Measurements from ENCODE around the gene GAL.

The GAL gene

GRCh38 chr11:68683121-68683520 is 1.2 kb upstream of the GAL start:
- no peak for DNase-seq

- no peak for DNase-seq
Observed at GRCh38 chr11:68683536-68684384, 584 bp upstream of the GAL start.

GRCh38 chr11:68685656-68686380 is 1.5 kb downstream of the GAL start:
- DNase-seq: no peak

GRCh38 chr11:68686486-68686885 is 2.1 kb downstream of the GAL start:
- no peak for DNase-seq

- no peak for DNase-seq
Observed at GRCh38 chr11:68687311-68687710, 3.0 kb downstream of the GAL start.

- no peak for DNase-seq
Observed at GRCh38 chr11:68687986-68688385, 3.6 kb downstream of the GAL start.

- no peak for DNase-seq
Observed at GRCh38 chr11:68688881-68689280, 4.5 kb downstream of the GAL start.

- DNase-seq: no peak
Observed at GRCh38 chr11:68689737-68690625, 5.6 kb downstream of the GAL start.

GRCh38 chr11:68690671-68691401 is 6.5 kb downstream of the GAL start:
- no peak for DNase-seq

- DNase-seq: no peak
Observed at GRCh38 chr11:68691402-68691784, 7.0 kb downstream of the GAL start.

- DNase-seq: no peak
Observed at GRCh38 chr11:68692115-68692514, 7.8 kb downstream of the GAL start.

GRCh38 chr11:68692871-68693483 is 8.6 kb downstream of the GAL start:
- DNase-seq: no peak

- DNase-seq: no peak
Observed at GRCh38 chr11:68693484-68693882, 9.1 kb downstream of the GAL start.

GRCh38 chr11:68694431-68695297 is 10.3 kb downstream of the GAL start:
- DNase-seq: no peak

GRCh38 chr11:68695531-68695930 is 11.2 kb downstream of the GAL start:
- DNase-seq: no peak

GRCh38 chr11:68698993-68699392 is 14.6 kb downstream of the GAL start:
- no peak for DNase-seq

GRCh38 chr11:68704887-68705286 is 20.5 kb downstream of the GAL start:
- no peak for DNase-seq

GRCh38 chr11:68707527-68707926 is 23.2 kb downstream of the GAL start:
- DNase-seq: no peak

GRCh38 chr11:68709062-68709461 is 24.7 kb downstream of the GAL start:
- DNase-seq: no peak

- DNase-seq: no peak
Observed at GRCh38 chr11:68710409-68710808, 26.1 kb downstream of the GAL start.

- DNase-seq: no peak
Observed at GRCh38 chr11:68711114-68711513, 26.8 kb downstream of the GAL start.

Measured in GDM1 (cell line).